IPS DF 4.7 (cell line): ENCODE results near the gene PNMA8B.

Experiments
- DNase-seq: peaks from one replicate; pipeline ENCODE4 v3.0.0-alpha.2; 2013; ENCODE audit warnings: low spot score; ENCODE audit errors: extremely low read depth

PNMA8B gene

DNA sequence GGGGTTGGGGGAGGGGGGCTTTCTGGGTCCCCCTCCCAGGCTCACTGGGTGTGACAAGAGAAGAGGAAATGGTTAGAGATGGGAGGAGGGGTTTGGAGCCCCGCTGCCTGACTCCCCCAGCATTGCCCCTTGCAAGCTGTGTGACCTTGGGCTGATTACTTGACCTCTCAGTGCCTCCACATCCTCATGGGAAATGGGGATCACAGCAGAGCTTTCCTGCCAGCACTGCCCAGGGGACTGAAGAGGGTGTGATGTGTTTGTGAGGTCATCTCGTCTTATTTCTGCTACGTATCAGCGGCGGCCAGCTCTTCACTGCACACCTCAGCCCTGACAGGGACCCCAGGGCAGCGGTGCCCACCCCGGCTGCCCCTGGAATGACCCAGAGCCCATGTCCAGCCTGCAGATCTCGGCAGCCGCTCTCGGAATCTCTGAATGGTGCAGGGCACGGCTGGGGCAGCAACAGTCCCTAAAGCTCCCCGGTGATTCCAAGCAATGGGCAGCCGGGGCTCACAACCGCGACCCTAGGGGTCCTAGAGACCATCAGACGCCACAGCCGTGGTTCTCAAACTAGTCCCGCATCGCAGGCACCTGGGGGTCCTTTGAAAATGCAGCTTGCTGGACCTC is 8.4 kb downstream of the PNMA8B start:
- no peak for DNase-seq

DNA sequence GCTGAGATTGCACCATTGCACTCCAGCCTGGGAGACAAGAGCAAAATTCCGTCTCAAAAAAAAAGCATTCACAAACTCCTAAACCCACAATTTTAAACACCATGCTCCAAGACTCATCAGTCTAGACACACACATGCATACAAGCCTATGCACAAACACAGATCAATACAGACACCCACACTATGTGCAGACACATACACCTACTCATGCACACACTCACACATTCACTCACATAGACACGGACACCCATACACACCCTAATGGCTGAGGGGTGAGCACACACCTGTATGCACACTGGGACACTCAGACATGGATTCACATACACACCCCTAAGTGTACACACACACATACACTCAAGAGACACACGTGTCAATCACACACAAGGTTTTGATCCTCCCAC is 9.3 kb downstream of the PNMA8B start:
- DNase-seq, result no peak

DNA sequence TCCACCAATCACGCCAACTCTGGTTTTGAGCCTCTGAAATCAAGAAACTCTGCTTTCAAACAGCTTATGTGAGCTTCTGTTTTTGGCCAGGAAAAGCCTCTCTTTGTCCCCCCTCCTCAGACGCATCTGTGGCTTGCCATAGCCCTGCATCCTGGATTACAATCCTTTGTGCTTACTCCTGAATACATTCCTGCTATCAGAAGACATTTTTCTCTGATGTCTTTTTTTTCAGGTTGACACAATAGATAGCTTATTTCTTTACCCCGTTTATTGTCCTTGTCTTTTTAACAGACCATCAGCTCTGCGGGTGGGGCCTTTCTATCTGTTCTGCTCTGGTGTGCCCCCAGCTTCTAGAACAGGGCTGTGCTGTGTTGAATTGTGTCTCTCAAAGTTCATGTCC is 11.0 kb downstream of the PNMA8B start:
- DNase-seq, result no peak

DNA sequence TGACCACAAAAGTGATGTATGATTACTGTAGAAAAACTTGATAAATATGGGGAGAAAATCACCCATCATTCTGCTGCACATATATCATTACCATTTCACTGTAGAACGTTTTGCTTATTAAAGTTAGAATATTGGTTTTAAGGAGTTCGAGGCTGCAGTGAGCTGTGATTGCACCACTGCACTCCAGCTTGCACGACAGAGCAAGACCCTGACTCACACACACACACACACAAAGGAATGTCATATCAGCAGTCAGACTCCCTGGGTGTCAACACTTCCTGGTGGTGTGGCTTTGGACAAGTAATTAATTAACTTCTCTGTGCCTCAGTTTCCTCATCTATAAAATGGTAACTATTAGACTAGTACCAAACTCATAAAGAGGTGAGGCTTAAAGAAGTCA is 13.0 kb downstream of the PNMA8B start:
- no peak for DNase-seq

DNA sequence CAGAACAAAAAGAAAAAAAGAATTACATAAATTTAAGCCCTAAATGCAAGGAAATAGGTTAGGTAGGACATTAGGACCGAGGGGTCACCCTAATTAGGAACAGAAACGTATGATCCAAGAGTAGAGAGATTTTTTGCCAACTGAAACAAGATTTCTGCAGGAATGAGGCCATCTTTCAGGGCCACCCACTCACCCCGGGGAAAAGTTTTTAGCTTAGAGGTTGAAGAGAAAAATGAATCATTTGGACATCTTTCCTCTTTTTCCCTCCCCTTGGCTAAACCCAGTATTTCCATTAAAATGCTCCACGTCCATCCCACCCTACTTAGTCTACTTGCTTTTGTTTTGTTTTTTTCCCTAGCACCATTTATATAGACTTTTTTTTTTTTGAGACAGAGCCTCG is 13.7 kb downstream of the PNMA8B start:
- no peak for DNase-seq

DNA sequence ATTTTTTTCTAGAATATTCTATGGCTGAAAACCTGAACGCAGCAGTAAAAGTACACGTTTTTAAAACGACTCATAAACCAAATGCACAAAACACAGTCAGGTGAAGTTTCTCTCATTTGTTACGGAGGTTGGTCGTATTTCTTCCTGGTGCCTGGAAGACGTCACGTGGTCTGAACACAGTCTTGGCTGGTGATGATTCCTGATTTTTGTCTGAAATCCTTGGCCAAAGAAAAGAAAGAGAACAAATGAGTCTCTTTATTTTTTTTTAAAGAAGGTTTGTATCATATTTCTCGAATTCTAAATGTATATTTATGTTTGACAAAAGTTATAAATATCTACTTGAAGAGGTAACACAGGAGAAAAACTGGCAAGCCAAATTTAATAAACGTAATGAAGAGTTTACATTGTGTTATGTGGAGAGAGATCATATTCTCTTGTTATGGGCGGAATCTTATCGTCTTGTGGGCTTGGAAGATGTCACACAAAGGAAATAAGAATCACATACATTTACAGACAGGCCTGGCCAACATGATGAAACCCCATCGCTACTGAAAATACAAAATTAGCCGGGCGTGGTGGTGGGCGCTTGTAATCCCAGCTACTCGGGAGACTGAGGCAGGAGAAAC is 14.3 kb downstream of the PNMA8B start:
- DNase-seq, result no peak

DNA sequence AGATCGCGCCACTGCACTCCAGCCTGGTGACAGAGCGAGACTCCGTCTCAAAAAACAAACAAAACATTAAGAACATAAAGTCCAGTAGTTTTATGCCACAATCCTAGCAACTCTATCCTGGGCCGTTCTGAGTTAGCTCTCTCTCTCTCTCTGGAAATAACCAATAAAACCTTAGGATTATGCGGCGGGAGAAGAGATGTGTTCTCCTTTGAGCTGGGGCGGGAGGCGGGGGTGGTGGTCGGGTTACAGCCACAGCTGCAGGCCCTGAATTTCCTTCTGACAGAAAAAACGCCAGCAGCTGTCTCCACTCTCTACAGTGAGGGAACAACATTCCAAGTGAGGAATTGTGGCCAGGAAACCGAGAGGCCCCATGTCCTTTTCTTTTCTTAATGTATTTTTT is 15.3 kb downstream of the PNMA8B start:
- no peak for DNase-seq

DNA sequence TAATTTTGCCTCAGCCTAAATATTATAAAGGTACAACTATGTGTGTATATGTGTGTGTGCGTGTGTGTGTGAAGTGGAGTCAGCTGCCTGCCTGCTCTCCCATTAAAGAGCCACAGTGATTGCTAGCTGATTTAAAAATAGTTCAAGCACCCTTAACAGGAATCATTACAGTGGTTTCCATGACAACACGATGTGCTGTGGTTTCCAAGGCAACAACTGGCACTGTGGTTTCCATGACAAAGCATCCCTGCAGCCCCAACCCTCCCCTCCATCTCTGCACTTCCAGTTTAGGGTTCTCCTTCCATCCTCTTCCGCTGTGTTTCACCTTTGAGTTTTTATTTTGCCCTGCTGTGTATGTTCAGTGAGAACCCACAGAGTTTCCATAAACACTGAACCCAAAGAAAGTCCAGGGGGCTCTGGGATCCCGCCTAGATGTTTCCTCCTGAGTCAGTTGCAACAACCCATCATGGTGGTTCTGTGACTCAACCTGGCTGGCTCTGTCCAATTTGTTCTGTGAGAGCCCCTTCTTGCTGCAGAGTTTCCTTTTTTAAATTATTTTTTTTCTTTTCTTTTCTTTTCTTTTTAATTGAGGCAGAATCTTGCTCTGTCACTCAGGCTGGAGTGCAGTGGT is 17.2 kb downstream of the PNMA8B start:
- DNase-seq, result no peak

DNA sequence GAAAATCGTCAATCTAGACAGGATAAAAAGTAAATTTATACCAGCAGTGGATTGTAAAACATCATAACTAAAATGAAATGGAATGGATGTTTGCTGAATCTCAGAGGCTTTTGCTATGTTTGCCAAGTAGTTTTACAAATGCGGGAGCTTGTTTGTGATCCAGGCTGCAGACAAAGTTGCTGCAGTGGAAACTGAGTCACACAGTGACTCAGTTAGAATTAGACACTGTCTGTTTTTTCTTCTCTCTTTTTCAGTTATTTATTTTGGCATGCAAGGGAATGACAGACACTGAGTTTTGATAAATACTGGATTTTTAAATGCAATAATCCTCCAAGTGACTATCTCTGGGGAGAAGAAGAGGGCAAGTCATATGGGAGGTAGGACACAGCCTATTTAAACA is 19.7 kb downstream of the PNMA8B start:
- DNase-seq, result no peak

DNA sequence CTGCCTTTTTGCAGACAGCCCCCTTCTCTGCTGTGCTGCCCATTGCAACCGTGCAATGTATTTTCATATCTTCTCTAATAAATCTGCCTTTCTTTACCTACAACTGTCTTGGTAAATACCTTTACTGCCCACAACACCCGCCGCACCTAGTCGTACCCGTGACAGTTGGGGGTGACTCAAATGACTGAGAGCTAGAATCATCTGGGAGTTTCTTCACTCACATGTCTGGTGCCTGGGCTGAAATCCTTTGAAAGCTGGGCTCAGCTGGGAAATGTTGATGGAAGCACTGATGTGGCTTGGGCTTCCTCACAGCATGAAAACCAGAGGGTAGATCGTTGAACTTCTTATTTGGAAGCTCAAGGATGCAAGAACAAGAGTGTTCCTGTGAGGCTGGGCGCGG is 21.5 kb downstream of the PNMA8B start:
- no peak for DNase-seq

DNA sequence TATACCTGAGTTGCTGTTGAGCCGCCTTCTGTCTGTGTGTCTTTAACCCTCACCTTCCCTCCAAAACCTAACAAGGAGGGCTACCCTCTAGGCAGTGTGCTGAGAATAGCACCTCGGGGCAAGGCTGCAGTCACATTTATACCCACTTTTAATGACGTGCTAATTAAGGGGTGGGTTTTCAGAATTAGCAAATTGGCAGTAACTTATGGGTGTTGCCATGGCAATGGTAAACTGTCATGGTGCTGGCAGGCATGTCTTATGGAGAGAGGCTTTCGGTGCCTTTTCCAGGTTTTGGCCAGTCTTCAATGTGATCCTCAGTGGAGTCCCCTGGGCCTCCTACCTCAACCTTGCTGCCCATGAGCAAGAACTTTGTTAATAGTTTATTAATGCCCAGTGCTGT is 23.1 kb downstream of the PNMA8B start:
- no peak for DNase-seq

DNA sequence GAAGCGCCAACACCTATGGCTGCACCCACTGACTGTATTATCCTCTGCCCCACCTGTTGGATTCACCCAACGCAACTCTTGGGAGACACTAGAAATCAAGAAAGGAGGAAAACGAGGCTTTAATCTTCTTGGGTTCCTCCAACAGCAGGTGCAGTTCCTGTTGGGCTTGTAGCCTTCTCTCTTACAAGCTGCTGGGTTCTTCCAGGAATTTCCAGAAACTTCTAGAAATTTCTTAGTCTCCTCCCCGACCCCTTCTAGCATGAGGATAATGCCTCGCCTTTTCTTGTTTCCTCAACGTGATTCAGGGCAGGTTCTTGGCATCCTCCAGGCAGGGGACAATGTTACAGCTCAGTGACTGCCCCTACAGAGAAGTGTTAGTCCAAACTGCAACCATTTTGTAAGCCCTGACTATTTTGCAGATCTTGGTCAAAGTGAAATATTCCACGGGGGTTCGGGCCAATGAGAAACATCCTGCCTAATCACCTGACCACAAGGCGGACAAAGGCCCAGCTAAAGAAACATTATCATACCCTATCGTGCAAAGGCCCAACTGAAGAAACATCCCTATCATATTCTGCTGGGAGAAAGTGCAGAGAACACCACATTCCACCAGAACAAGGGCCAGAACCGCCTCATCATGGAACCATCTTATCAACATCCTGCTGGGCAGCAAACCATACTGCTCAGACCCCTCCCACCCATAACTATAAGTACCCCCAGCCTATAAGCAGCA is 23.7 kb downstream of the PNMA8B start:
- DNase-seq, result no peak

DNA sequence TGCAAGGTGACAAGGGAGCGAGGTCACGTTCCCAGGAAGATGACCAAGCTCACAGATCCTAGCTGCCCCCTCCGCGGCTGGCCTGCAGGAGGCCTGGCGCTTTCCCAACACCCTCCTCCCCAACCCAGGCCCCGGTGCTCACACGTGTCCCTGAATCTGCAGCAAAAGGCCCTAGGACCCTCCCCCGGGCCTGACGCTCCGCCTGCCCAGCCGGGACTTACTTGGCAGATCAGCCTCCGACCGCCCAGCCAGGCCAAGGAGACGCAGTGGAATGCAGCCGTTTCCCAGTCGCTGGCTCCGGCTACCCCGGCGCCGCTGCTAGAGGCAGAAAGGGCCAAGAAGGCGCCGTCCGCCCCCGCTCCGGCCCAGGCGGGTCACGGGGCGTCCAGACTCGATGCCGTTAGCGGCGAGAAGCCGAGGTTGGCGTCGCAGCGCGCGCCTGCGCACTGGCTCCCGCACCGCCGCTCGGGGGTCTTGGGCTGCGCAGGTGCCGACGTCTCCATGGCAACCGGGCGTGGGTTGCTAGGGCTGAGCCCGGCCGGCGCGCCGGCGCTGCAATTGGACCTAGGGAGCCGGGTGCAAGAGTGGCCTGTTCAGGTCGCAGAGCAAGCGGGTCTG is 24.4 kb downstream of the PNMA8B start, which contains the start of gene PNMA8A:
Gene PNMA8A (minus strand): TSS at position 448 of the 618 bp plus-strand sequence. CDS start 528 bp downstream, outside the sequence.
- no peak for DNase-seq

DNA sequence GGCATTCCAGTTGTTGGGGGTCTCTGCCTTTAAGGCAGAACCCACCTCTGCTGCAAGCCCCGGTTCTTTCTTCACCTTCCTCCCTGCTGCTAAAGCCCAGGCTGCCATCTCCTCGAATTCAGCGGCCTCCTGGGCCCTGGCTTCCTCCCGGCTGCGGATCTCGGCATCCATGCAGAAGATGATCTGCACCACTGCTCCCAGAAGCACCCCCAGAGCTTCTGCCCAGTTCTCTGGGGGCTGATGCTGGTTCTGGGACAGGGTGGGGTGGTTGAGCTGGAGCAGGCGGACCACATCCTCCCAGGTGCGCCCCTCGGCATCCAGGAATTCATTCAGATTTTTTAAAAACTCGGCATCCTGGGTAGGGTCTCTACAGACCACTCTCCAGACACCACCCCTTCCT is 25.3 kb downstream of the PNMA8B start:
- DNase-seq, result no peak

DNA sequence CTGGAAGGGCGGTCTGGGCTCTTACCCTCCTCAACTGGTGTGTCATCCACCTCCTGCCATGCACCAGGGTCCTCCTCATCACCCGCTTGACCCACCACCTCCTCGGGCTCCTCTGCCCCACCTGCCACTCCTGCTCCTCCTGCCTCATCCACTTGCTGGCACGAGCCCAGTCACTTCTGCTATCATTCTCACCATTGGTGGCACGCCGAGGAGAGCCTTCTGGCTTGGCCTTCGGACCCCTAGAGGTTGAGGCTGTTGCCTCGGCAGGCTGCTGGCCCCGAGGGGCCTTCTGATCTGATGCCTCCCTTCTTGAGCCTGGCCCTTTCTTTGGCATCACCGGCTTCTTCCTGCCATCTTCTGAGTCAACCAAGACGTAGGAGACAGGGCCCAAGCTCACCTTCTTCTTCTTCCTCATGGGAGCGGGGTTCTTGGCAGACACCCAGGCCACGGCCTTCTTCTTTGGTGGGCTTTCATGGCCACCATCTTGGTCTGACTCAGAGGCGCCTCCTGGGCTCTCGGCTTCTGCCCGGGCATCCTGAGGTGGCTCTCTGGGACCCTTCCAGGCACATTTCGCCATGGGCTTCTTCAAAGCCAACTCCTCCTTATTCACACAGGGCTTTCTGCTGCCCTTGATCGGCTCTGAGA is 26.0 kb downstream of the PNMA8B start:
- no peak for DNase-seq

DNA sequence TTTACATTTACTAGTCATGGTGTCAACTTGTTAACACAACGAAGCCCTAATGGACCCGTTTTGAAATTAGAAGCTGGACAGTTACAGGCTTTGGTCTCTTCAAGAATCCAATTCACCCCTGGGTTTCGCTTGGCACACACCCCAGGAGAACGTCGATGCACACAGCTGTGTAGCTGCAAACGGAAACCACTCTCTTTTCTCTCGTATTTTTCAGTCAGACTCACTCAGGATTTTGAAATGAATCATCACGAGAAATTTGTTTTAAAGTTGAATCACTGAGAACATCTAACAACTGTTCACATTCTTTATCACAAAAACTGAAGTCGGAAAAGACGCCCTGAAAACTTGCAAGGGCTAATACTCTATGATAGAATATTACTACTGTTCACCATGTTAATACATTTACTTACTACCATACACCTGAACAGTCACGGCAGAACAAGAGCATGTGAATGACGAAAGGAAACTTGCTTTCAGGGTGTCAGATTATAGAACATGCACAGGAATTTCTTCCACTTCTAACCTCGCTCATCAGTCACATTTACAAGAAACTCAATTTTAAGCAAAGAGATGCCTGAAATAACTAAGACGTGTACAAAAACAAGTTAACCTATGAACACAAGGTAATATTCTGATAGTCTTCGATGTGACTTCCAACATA is 29.0 kb downstream of the PNMA8B start:
- DNase-seq, result no peak

DNA sequence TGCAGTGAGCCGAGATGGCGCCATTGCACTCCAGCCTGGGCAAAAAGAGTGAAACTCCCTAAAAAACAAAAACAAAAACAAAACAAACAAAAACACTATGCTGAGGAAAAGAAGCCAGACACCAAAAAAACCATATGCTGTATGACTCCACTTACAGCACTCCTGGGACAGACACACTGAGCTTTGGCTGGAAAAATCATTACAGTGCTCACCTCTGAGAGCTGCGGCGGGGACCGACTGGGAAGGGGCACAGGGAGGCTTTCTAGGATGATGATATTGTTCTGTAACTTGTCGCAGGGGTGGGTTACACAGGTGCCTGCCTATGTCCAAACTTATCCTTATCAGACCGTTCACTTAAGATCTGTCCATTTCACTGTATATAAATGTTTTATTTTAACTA is 32.2 kb downstream of the PNMA8B start:
- no peak for DNase-seq

DNA sequence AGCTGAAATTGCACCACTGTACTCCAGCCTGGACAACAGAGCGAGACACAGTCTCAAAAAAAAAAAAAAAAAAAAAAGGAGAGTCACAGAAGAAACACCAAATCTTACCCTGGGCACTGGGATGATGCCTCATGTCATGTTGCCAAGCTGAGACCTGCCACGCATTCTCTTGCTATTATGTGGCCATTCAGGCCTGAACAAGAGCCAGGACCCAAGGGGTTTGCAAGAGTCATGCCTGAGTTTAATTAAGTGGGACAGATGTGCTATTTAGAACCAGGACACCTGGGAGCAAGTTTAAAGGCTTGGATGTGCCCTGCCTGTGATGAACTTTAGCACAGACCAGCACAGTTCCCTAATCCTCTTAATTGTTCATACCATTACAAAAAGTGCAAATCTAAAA is 34.1 kb downstream of the PNMA8B start:
- no peak for DNase-seq

DNA sequence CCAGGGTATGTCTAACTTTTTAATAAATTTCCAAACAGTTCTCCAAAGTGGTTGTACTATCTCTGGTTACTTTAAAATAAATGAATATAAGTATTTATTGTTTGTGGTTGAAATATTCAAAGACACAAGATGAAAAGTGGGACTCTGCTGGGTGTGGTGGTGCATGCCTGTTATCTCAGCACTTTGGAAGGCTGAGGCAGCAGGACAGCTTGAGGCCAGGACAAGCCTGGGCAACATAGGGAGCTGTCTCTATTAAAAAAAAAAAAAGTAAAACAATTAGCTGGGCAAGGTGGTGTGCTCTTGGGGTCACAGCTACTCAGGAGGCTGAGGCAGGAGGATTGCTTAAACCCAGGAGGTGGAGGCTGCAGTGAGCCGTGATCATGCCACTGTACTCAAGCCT is 34.7 kb downstream of the PNMA8B start:
- no peak for DNase-seq

DNA sequence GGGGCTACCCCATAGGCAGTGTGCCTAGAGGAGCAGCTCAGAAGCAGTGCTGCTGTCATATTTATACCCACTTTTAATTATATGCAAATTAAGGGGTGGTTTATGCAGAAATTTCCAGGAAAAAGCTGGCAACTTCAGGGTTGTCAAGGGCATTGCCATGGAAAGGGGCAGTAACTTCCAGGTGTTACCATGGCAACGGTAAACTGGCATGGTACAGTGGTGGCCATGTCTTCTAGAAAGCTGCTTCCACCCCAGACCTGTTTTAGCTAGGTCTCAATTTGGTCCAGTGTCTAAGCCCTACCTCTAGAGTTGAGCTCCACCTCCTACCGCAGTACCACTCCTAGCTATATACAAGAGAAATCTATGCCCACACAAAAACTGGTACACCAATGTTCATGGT is 35.6 kb downstream of the PNMA8B start:
- DNase-seq, result no peak

DNA sequence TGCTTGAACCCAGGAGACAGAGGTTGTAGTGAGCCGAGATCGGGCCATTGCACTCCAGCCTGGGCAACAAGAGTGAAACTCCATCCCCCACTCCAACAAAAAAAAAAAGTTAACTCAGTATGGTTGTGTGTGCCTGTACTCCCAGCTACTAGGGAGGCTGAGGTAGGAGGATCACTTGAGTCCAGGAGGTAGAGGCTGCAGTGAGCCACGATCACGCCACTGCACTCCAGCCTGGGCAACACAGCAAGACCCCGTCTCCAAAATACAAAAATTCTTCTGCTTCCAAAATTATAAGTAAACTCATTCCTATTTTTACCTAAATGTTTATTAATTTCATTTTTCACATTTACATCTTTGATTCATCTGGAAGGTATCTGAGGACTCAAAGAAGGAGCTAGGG is 38.7 kb downstream of the PNMA8B start:
- DNase-seq, result no peak
